Activated CD4-positive, alpha-beta T cell treated with anti-CD3 and anti-CD28 coated beads, Interleukin-2, Interleukin-6, amounts not matched to agents 100 ng/mL and 50 ng/mL, durations not matched to agents 16 hours and 8 hours (primary cell): ENCODE measurements around the gene IL20RB.

ENCODE experiments used
- DNase-seq: peaks from one replicate; pipeline ENCODE4 v3.0.0-alpha.2; 2020

IL20RB gene

DNA sequence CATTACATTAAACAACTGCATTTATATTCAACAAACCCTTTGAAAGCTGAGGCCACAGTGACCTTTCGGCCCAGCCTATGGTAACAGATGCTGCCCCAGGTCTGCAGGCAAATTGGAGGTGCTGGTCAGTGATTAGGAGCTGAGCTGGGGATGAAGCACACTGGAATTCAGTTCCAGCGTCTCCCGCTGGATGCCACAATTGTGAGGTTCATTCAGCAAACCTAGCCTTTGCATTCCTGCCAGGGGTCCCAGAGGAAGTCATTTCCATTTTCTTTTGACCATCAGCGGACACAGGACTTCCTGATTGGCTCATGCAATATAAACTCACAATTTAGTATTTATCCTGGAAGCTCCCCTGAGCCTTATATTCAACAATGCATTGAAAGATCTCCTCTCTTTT is 89.5 kb downstream of the IL20RB start:
- DNase-seq, result no peak

DNA sequence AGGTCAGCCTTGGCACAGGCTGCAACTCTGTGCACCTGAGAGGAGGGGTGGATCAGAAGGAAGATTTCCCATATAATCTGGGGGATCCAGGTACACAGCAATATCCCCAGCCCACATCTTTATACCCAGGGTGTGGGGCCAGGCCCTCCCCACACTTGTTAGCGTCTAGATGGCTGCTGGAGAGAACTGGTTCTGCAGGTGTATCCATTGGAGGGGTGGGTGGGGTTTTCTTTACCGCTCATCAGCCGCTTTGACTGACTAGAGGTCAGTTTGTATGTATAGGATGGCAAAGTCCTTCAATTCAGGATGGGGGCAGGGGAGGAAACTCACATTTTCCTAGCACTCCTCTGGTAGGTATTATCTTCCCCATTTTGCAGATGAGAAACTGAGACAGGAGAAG is 92.5 kb downstream of the IL20RB start:
- no peak for DNase-seq

DNA sequence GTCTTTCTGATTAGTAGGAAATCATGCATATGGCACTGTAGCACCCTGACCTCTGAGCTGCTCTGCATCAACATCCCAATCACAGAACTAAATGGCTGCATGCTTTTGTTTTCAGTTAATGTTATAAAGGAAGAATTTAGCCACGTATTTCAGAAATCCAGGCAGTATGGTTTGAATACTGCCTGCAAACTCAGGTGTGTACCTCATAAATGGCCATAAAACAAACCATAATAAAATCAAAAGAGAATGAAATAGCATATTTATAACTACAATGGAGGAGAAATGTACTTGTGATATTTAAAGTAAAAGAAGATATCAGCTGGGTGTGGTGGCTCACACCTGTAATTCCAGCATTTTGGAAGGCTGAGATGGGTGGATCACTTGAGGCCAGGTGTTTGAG is 94.5 kb downstream of the IL20RB start:
- no peak for DNase-seq
